Liver (tissue), 9 donors: ENCODE data around the gene GATM. TPM values are rescaled to one million over a fixed set of nuclear protein-coding genes. Genes with fewer than 3 reads are reported as not detected.

Experiments used
- DNase-seq: peaks from one replicate; pipeline ENCODE4 v3.0.0-alpha.2; 2017; ENCODE audit warnings: low spot score
- H3K27ac ChIP-seq, 2 donors: one replicate each; pipeline ENCODE4 v1.7.0; 2013; ENCODE audit warnings: inconsistent platforms in 2 of 2, low read length in 2 of 2, control low read depth in 1 of 2, low read depth in 1 of 2, mild to moderate bottlenecking in 1 of 2
- H3K27me3 ChIP-seq, 4 donors: one replicate each; pipeline versions ENCODE4 v1.6.1 to v1.7.0; 2013; ENCODE audit warnings: low read length in 3 of 4, inconsistent platforms in 1 of 4, mild to moderate bottlenecking in 1 of 4, moderate library complexity in 1 of 4; ENCODE audit not compliant: control insufficient read depth in 4 of 4, insufficient read depth in 4 of 4
- H3K36me3 ChIP-seq, 4 donors: one replicate each; pipeline versions ENCODE4 v1.6.1 to v1.7.0; 2013; ENCODE audit warnings: low read length in 3 of 4, mild to moderate bottlenecking in 3 of 4, low read depth in 1 of 4, moderate library complexity in 1 of 4; ENCODE audit not compliant: control insufficient read depth in 4 of 4, insufficient read depth in 3 of 4
- H3K4me1 ChIP-seq, 4 donors: one replicate each; pipeline versions ENCODE4 v1.6.1 to v1.7.0; 2013; ENCODE audit warnings: low read length in 3 of 4, mild to moderate bottlenecking in 3 of 4, moderate library complexity in 1 of 4; ENCODE audit not compliant: control insufficient read depth in 4 of 4, insufficient read depth in 4 of 4
- H3K4me3 ChIP-seq, 3 donors: one replicate each; pipeline versions ENCODE4 v1.6.1 to v1.7.0; 2013; ENCODE audit warnings: low read length in 3 of 3, control low read depth in 1 of 3, low read depth in 1 of 3, mild to moderate bottlenecking in 1 of 3
- H3K9ac ChIP-seq, 2 donors: one replicate each; pipeline ENCODE4 v1.7.0; 2013; ENCODE audit warnings: low read length in 2 of 2, mild to moderate bottlenecking in 2 of 2, moderate library complexity in 2 of 2, control low read depth in 1 of 2, low read depth in 1 of 2
- H3K9me3 ChIP-seq, 4 donors: one replicate each; pipeline versions ENCODE4 v1.6.1 to v1.7.0; 2013; ENCODE audit warnings: low read length in 3 of 4; ENCODE audit not compliant: control insufficient read depth in 4 of 4
- EGR1 ChIP-seq, 2 donors: IDR thresholded peaks; 2 replicates each; pipeline ENCODE4 v1.6.1; 2016 to 2018; ENCODE audit warnings: antibody characterized with exemption in 2 of 2, low read depth in 2 of 2
- FOXA1 ChIP-seq: IDR thresholded peaks from 2 replicates; pipeline ENCODE4 v1.6.1; 2016; ENCODE audit warnings: antibody characterized with exemption
- FOXA2 ChIP-seq: IDR thresholded peaks from 2 replicates; pipeline ENCODE4 v1.6.1; 2016; ENCODE audit warnings: antibody characterized with exemption
- GABPA ChIP-seq, 2 donors: IDR thresholded peaks in 1 of 2; conservative IDR thresholded peaks in 1 of 2; 2 replicates each; pipeline ENCODE4 v1.6.1; 2016; ENCODE audit warnings: antibody characterized with exemption in 2 of 2, mild to moderate bottlenecking in 1 of 2, moderate library complexity in 1 of 2
- HNF4A ChIP-seq, 2 donors: conservative IDR thresholded peaks; 2 replicates each; pipeline ENCODE4 v1.6.1; 2016; ENCODE audit warnings: antibody characterized with exemption in 2 of 2, mild to moderate bottlenecking in 2 of 2
- HNF4G ChIP-seq: IDR thresholded peaks from 2 replicates; pipeline ENCODE4 v1.6.1; 2016; ENCODE audit warnings: antibody characterized with exemption
- JUND ChIP-seq, 2 donors: IDR thresholded peaks; 2 replicates each; pipeline ENCODE4 v1.6.1; 2016; ENCODE audit warnings: antibody characterized with exemption in 2 of 2
- MAX ChIP-seq: IDR thresholded peaks from 2 replicates; pipeline ENCODE4 v1.6.1; 2016; ENCODE audit warnings: antibody characterized with exemption
- NR2F2 ChIP-seq: IDR thresholded peaks from 2 replicates; pipeline ENCODE4 v1.6.1; 2016; ENCODE audit warnings: antibody characterized with exemption
- RAD21 ChIP-seq, 2 donors: IDR thresholded peaks; 2 replicates each; pipeline ENCODE4 v1.6.1; 2016; ENCODE audit warnings: antibody characterized with exemption in 2 of 2, mild to moderate bottlenecking in 2 of 2
- REST ChIP-seq: IDR thresholded peaks from 2 replicates; pipeline ENCODE4 v1.6.1; 2016; ENCODE audit warnings: antibody characterized with exemption, mild to moderate bottlenecking
- RXRA ChIP-seq, 2 donors: IDR thresholded peaks; 2 replicates each; pipeline ENCODE4 v1.6.1; 2017 to 2018; ENCODE audit warnings: antibody characterized with exemption in 2 of 2, mild to moderate bottlenecking in 1 of 2
- SP1 ChIP-seq: IDR thresholded peaks from 2 replicates; pipeline ENCODE4 v1.6.1; 2018; ENCODE audit warnings: antibody characterized with exemption, mild to moderate bottlenecking
- TAF1 ChIP-seq: conservative IDR thresholded peaks from 2 replicates; pipeline ENCODE4 v1.6.1; 2016; ENCODE audit warnings: antibody characterized with exemption, mild to moderate bottlenecking
- YY1 ChIP-seq: IDR thresholded peaks from 2 replicates; pipeline ENCODE4 v1.6.1; 2016; ENCODE audit warnings: antibody characterized with exemption, mild to moderate bottlenecking
- WGBS: extraction: QIAGEN DNeasy Blood & Tissue Kit; methylation state at CpG from one replicate; pipeline ENCODE4 v1.1.7; 2013; 5-methylcytosine and 5-hydroxymethylcytosine counted together
- polyA plus RNA-seq, 2 donors: library from polyadenylated mRNA; stranded (reverse) in 1 of 2; unstranded in 1 of 2; fragments of 200-250 nt in 1 of 2; fragments of >200 nt in 1 of 2; fragmentation: Nextera tagmentation in 1 of 2; extraction: Ambion mirVana in 1 of 2; gene quantifications; one replicate each; pipeline versions ENCODE4 v1.2.1 to v1.2.3, GENCODE V29; 2013 to 2015
- total RNA-seq, 2 donors: library from RNA; depleted of rRNA; stranded (reverse); fragments of >200 nt; gene quantifications; one replicate each; pipeline ENCODE4 v1.2.3, GENCODE V29; 2014
- TF ChIP-seq, protein P1 (sequence below): IDR thresholded peaks from 2 replicates; pipeline ENCODE4 v1.6.1; 2016; ENCODE audit warnings: antibody characterized with exemption
- TF ChIP-seq, protein P2 (sequence below): IDR thresholded peaks from 2 replicates; pipeline ENCODE4 v1.6.1; 2016; ENCODE audit warnings: antibody characterized with exemption
- TF ChIP-seq, protein P3 (sequence below): fragments of 150-350 bp; IDR thresholded peaks from 2 replicates; pipeline ENCODE4 v1.5.1; 2017; ENCODE audit warnings: improper control_type of control experiment, low read depth, low read length; ENCODE audit not compliant: missing input control
- donor health status: healthy.
- donor health status: healthy.
- donor health status: healthy.
- donor health status: healthy.
- donor health status: healthy.

The GATM gene
- total and polyA plus RNA-seq, 4 donors = 401 to 1,079 (median 674) TPM

DNA sequence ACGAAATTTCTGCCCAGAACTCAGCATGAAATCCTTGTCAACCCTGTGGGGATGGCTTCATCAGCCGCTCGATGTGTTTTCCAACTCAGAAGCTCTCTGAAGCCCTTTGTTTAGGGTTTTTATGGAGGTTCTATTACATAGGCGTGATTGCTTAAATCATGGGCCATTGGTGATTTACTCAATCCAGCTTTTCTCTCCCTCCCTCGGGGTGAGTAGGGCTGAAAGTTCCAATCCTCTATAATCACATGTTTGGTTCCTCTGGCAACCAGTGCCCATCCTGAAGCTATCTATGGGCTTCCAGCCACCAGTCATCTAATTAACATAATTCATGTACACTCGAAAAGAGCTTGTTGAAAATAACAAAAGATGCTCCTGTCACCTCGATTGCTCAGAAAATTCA lies 51.6 kb downstream of the GATM start:
- no peak for DNase-seq
- no peak overlapping the region for H3K27ac ChIP-seq
- H3K36me3 ChIP-seq = no peaks in the 10 kb centered on the region
- no peaks in the 10 kb centered on the region for H3K4me1 ChIP-seq
- TF ChIP-seq TAF1 (no peak), EGR1 (IDR thresholded peaks at IDR 0.05; ENCODE audit: low read depth in 2 of 2) (no peak), JUND (IDR thresholded peaks at IDR 0.05) (no peak), HNF4G (no peak), RAD21 (IDR thresholded peaks at IDR 0.05) (no peak), SP1 (no peak), FOXA2 (no peak)
- TF ChIP-seq, protein P1, sequence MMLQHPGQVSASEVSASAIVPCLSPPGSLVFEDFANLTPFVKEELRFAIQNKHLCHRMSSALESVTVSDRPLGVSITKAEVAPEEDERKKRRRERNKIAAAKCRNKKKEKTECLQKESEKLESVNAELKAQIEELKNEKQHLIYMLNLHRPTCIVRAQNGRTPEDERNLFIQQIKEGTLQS = no peak
- no peaks in the 10 kb centered on the region for H3K9me3 ChIP-seq
- 88% methylated on average over 7 of the region's 7 CpGs for WGBS
- H3K27me3 ChIP-seq = no peaks in the 10 kb centered on the region
- no peak overlapping the region for H3K4me3 ChIP-seq
- H3K9ac ChIP-seq = no peak overlapping the region

GRCh38 chr15:45326280-45326679 lies 52.1 kb downstream of the GATM start:
- Histone ChIP-seq H3K9me3 (no peaks in the 10 kb centered on the region), H3K4me1 (no peaks in the 10 kb centered on the region), H3K4me3 (no peak overlapping the region), H3K27ac (no peak overlapping the region), H3K27me3 (no peaks in the 10 kb centered on the region), H3K36me3 (no peaks in the 10 kb centered on the region), H3K9ac (no peak overlapping the region)
- DNase-seq = no peak
- 89% methylated on average over 5 of the region's 5 CpGs for WGBS
- TF ChIP-seq JUND (IDR thresholded peaks at IDR 0.05) (no peak), RXRA (IDR thresholded peaks at IDR 0.05) (no peak), NR2F2 (no peak), MAX (no peak), EGR1 (IDR thresholded peaks at IDR 0.05; ENCODE audit: low read depth in 2 of 2) (no peak), REST (no peak), FOXA1 (no peak), TAF1 (no peak)
- TF ChIP-seq, protein P1 = no peak

DNA sequence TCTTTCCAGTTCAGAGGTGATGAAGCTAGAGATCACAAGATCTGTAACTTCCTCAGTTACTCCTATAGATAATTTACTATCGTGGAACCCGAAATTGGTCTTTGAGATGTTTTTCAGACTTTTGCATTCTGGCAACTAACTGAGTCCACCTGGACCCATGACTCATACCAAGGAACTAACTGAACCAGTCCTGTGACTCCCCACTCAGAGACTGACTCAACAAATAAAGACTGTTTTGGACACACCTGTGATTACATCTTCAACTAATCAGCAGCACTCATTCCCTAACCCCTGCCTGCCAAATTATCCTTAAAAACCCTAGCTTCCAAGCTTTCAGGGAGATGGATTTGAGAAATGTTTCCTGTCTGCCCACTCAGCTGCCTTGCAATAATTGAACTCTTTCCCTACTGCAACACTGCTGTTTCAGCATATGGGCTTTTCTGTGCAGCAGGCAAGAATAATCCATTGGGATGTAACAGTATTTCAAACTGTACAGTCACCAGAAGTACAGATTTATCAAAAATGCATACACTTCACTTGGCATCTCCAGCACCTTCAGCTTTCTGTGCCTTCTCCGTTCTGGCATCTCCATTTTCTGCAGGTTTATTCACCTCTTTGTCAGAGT lies 57.7 kb downstream of the GATM start:
- Histone ChIP-seq H3K27ac (no peak overlapping the region), H3K27me3 (no peaks in the 10 kb centered on the region), H3K9ac (no peak overlapping the region), H3K4me3 (peak overlapping the region in 1 of 3 donors; percentile 49), H3K9me3 (no peaks in the 10 kb centered on the region), H3K4me1 (no peaks in the 10 kb centered on the region), H3K36me3 (no peaks in the 10 kb centered on the region)
- no peak for DNase-seq
- TF ChIP-seq, protein P1 = no peak
- no peak for TF ChIP-seq RXRA (IDR thresholded peaks at IDR 0.05)
- TF ChIP-seq, protein P2, sequence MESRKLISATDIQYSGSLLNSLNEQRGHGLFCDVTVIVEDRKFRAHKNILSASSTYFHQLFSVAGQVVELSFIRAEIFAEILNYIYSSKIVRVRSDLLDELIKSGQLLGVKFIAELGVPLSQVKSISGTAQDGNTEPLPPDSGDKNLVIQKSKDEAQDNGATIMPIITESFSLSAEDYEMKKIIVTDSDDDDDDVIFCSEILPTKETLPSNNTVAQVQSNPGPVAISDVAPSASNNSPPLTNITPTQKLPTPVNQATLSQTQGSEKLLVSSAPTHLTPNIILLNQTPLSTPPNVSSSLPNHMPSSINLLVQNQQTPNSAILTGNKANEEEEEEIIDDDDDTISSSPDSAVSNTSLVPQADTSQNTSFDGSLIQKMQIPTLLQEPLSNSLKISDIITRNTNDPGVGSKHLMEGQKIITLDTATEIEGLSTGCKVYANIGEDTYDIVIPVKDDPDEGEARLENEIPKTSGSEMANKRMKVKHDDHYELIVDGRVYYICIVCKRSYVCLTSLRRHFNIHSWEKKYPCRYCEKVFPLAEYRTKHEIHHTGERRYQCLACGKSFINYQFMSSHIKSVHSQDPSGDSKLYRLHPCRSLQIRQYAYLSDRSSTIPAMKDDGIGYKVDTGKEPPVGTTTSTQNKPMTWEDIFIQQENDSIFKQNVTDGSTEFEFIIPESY = no peak
- no peak for TF ChIP-seq NR2F2
- TF ChIP-seq RAD21 (IDR thresholded peaks at IDR 0.05) = no peak
- TF ChIP-seq HNF4G = no peak
- TF ChIP-seq MAX = no peak
- no peak for TF ChIP-seq YY1
- TF ChIP-seq FOXA2 = no peak
- TF ChIP-seq EGR1 (IDR thresholded peaks at IDR 0.05; ENCODE audit: low read depth in 2 of 2) = no peak
- TF ChIP-seq GABPA (IDR thresholded peaks at IDR 0.05 in 1 of 2, conservative IDR thresholded peaks at IDR 0.05 in 1 of 2) = no peak
- TF ChIP-seq HNF4A (conservative IDR thresholded peaks at IDR 0.05) = no peak
- TF ChIP-seq FOXA1 = no peak
- TF ChIP-seq, protein P3, sequence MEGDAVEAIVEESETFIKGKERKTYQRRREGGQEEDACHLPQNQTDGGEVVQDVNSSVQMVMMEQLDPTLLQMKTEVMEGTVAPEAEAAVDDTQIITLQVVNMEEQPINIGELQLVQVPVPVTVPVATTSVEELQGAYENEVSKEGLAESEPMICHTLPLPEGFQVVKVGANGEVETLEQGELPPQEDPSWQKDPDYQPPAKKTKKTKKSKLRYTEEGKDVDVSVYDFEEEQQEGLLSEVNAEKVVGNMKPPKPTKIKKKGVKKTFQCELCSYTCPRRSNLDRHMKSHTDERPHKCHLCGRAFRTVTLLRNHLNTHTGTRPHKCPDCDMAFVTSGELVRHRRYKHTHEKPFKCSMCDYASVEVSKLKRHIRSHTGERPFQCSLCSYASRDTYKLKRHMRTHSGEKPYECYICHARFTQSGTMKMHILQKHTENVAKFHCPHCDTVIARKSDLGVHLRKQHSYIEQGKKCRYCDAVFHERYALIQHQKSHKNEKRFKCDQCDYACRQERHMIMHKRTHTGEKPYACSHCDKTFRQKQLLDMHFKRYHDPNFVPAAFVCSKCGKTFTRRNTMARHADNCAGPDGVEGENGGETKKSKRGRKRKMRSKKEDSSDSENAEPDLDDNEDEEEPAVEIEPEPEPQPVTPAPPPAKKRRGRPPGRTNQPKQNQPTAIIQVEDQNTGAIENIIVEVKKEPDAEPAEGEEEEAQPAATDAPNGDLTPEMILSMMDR = no peak
- WGBS = 88% methylated on average over 3 of the region's 3 CpGs
